ENCODE measurements around the gene FARS2. TPM values are rescaled to one million over a fixed set of nuclear protein-coding genes. Genes with fewer than 3 reads are reported as not detected.

FARS2 gene
- total RNA-seq, 1 donor from 2014 or later: 19.9 TPM

- Mint-ChIP-seq H3K4me1 (peaks cover 3% of the 10 kb centered on the region), H3K27ac (no peak overlapping the region), H3K27me3 (ENCODE audit: low read depth) (no peaks in the 10 kb centered on the region), H3K9me3 (no peaks in the 10 kb centered on the region), H3K36me3 (peaks cover 3% of the 10 kb centered on the region), H3K4me3 (no peak overlapping the region)
- TF ChIP-seq, protein P1, sequence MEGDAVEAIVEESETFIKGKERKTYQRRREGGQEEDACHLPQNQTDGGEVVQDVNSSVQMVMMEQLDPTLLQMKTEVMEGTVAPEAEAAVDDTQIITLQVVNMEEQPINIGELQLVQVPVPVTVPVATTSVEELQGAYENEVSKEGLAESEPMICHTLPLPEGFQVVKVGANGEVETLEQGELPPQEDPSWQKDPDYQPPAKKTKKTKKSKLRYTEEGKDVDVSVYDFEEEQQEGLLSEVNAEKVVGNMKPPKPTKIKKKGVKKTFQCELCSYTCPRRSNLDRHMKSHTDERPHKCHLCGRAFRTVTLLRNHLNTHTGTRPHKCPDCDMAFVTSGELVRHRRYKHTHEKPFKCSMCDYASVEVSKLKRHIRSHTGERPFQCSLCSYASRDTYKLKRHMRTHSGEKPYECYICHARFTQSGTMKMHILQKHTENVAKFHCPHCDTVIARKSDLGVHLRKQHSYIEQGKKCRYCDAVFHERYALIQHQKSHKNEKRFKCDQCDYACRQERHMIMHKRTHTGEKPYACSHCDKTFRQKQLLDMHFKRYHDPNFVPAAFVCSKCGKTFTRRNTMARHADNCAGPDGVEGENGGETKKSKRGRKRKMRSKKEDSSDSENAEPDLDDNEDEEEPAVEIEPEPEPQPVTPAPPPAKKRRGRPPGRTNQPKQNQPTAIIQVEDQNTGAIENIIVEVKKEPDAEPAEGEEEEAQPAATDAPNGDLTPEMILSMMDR (IDR thresholded peaks at IDR 0.05; ENCODE audit: unreplicated experiment): no peak
- DNase-seq (ENCODE audit: low spot score in 2 of 2, unreplicated experiment in 2 of 2): no peak
Observed at GRCh38 chr6:5513408-5513807, 252.1 kb downstream of the FARS2 start.

DNA sequence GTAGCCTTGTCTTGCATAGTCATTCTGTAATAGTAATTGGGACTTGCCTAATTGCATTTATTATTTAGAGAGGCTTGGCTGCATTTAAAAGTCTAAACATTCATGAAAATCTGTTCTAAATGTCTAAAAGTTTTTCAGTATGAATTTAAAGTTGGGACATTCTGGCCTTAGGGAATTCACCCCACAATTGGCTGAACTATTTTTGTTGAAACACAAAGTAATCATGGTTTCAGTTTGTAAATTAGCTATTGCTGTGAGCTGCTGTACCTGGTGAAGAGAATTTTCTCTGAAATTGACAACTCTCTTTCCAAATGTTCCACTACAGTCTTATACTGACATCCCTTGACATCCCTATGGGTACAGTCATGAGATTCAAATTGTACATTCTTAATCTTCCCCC lies 253.0 kb downstream of the FARS2 start:
- no peaks in the 10 kb centered on the region for H3K27me3 Mint-ChIP-seq (ENCODE audit: low read depth)
- H3K36me3 Mint-ChIP-seq: peaks cover 3% of the 10 kb centered on the region
- no peaks in the 10 kb centered on the region for H3K9me3 Mint-ChIP-seq
- TF ChIP-seq, protein P1 (IDR thresholded peaks at IDR 0.05; ENCODE audit: unreplicated experiment): no peak
- H3K4me1 Mint-ChIP-seq: peaks cover 3% of the 10 kb centered on the region
- DNase-seq (ENCODE audit: low spot score in 2 of 2, unreplicated experiment in 2 of 2): no peak
- no peak overlapping the region for H3K4me3 Mint-ChIP-seq
- no peak overlapping the region for H3K27ac Mint-ChIP-seq

GRCh38 chr6:5515200-5515599 lies 253.9 kb downstream of the FARS2 start:
- no peaks in the 10 kb centered on the region for H3K27me3 Mint-ChIP-seq (ENCODE audit: low read depth)
- H3K4me1 Mint-ChIP-seq: peaks cover 3% of the 10 kb centered on the region
- no peak overlapping the region for H3K4me3 Mint-ChIP-seq
- TF ChIP-seq, protein P1 (IDR thresholded peaks at IDR 0.05; ENCODE audit: unreplicated experiment): no peak
- no peaks in the 10 kb centered on the region for H3K9me3 Mint-ChIP-seq
- H3K27ac Mint-ChIP-seq: no peak overlapping the region
- H3K36me3 Mint-ChIP-seq: peaks cover 3% of the 10 kb centered on the region
- no peak for DNase-seq (ENCODE audit: low spot score in 2 of 2, unreplicated experiment in 2 of 2)

- Mint-ChIP-seq H3K4me1 (peaks cover 3% of the 10 kb centered on the region), H3K9me3 (no peaks in the 10 kb centered on the region), H3K27me3 (ENCODE audit: low read depth) (no peaks in the 10 kb centered on the region), H3K36me3 (no peaks in the 10 kb centered on the region), H3K4me3 (no peak overlapping the region), H3K27ac (no peak overlapping the region)
- TF ChIP-seq, protein P1 (IDR thresholded peaks at IDR 0.05; ENCODE audit: unreplicated experiment): no peak
- no peak for DNase-seq (ENCODE audit: low spot score in 2 of 2, unreplicated experiment in 2 of 2)
Observed at GRCh38 chr6:5516036-5516435, 254.7 kb downstream of the FARS2 start.

DNA sequence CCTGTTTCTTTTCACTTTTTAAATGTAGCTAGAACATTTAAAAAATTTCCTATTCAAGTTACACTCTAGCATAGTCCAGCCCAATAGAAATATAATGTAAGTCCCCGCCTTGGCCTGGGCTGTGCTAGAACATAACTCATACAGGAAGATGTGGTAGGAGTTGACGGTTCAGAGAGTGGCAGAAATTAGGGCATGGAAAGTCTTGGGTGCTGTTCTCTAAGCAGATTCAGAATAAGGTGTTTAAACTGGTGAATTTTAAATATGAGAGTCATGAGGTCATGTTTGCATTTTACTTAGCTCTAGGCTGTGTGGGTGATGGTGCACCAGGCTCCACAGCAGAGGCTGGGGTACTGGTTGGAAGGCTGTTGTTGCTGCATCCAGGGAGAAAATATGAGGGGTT lies 256.5 kb downstream of the FARS2 start:
- Mint-ChIP-seq H3K4me3 (no peak overlapping the region), H3K4me1 (no peaks in the 10 kb centered on the region), H3K27ac (no peak overlapping the region), H3K36me3 (no peaks in the 10 kb centered on the region), H3K9me3 (no peaks in the 10 kb centered on the region), H3K27me3 (ENCODE audit: low read depth) (no peaks in the 10 kb centered on the region)
- no peak for DNase-seq (ENCODE audit: low spot score in 2 of 2, unreplicated experiment in 2 of 2)
- TF ChIP-seq, protein P1 (IDR thresholded peaks at IDR 0.05; ENCODE audit: unreplicated experiment): no peak

DNA sequence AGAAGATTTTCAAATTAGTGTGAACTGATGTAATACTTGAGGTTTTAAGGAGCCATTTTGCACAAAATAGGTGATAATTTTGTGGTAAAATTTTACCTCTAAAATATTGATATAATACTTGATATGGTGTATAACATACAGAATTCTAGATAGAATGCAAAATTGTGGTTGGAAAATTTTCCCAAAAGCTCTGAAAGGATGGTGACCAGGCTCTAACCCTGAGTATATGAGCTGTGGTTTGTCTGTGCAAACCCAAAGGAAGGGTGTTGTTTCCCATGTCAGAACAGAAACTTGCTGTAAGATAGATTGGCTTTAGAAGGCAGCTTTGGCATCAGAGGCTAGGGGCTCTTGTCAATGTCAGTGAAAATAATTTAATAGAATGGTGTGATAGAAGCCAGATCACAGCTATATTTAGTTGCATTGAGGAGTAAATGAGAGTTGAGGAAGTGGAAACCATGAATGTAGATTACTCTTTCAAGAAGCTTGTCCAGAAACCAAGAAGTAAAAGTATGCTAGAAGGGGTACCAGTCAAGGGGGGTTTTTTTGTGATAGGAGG lies 257.7 kb downstream of the FARS2 start:
- Mint-ChIP-seq H3K27me3 (ENCODE audit: low read depth) (no peaks in the 10 kb centered on the region), H3K4me3 (no peak overlapping the region), H3K27ac (no peak overlapping the region), H3K9me3 (no peaks in the 10 kb centered on the region), H3K36me3 (no peaks in the 10 kb centered on the region), H3K4me1 (no peaks in the 10 kb centered on the region)
- TF ChIP-seq, protein P1 (IDR thresholded peaks at IDR 0.05; ENCODE audit: unreplicated experiment): no peak
- no peak for DNase-seq (ENCODE audit: low spot score in 2 of 2, unreplicated experiment in 2 of 2)

Data from mesothelial cell of epicardium (in vitro differentiated cells).